ENCODE measurements around the gene SMIM33. TPM values are rescaled to one million over a fixed set of nuclear protein-coding genes. Genes with fewer than 3 reads are reported as not detected.
A peak's percentile ranks its signal among the peaks of the same experiment; 100 is the strongest.
"Not testable (repeated sequence)": the region's sequence is repeated elsewhere in the genome, so short reads cannot be mapped to it uniquely, and the experiment has no call there.

Gene SMIM33
- total and polyA plus RNA-seq, 9 of the 15 experiments (the other 6 are each of a cell fraction or from before 2014, with no cell fraction given) = not detected

GRCh38 chr5:139501381-139501780 lies 30.6 kb downstream of the SMIM33 start:
- H3K27me3 ChIP-seq (ENCODE audit: control insufficient read depth in 2 of 2, insufficient read depth in 2 of 2, low read length in 2 of 2) = no peaks in the 10 kb centered on the region
- ATAC-seq = no peak
- TF ChIP-seq ZNF507 (tag; conservative IDR thresholded peaks at IDR 0.05) (no peak), ZNF586 (CRISPR knock-in tag; conservative IDR thresholded peaks at IDR 0.05) (no peak), ARID2 (IDR thresholded peaks at IDR 0.05) (no peak), EGR1 (conservative IDR thresholded peaks at IDR 0.05) (no peak)
- no peak overlapping the region for H2AFZ ChIP-seq (ENCODE audit: low read depth, low read length)
- BruUV-seq (replicated peaks) = no TSS peak
- no peaks in the 10 kb centered on the region for H3K9me1 ChIP-seq (ENCODE audit: control insufficient read depth, insufficient read depth, low read length)
- peaks cover 5% of the 10 kb centered on the region for H3K9me3 ChIP-seq (replicated peaks; ENCODE audit: control insufficient read depth, insufficient read depth, low read depth, low read length)
- peaks cover 33% of the 10 kb centered on the region for H3K79me2 ChIP-seq (ENCODE audit: control insufficient read depth, insufficient read depth, low read length)
- H3K4me2 ChIP-seq (ENCODE audit: insufficient read depth, low read length) = no peak overlapping the region
- no peak overlapping the region for H3K4me3 ChIP-seq
- no peaks in the 10 kb centered on the region for H4K20me1 ChIP-seq (replicated peaks; ENCODE audit: control insufficient read depth, insufficient read depth, low read length)
- H3K36me3 ChIP-seq (ENCODE audit: control insufficient read depth, insufficient read depth, low read length) = peaks cover 2% of the 10 kb centered on the region; the same call in 1 of the 3 replicates
- peaks cover 0 to 2% of the 10 kb centered on the region in 2 experiments; a peak in 2 of 5 replicates for H3K4me1 ChIP-seq (replicated peaks in 1 of 2; ENCODE audit: control insufficient read depth in 2 of 2, insufficient read depth in 2 of 2, low read length in 2 of 2)
- intact Hi-C loops (cut with micrococcal nuclease) (no loop called here), in situ Hi-C loops (cut with MboI) (no loop called here)
- FAIRE-seq = no peak
- no peak overlapping the region for H3K9ac ChIP-seq (ENCODE audit: insufficient read depth in 1 of 2, low read depth in 2 of 2, low read length in 2 of 2)
- WGBS (ENCODE audit: insufficient coverage, low coverage, missing lambda C conversion rate) = 68% methylated on average over 4 of the region's 4 CpGs
- no peak for DNase-seq (ENCODE audit: extremely low read depth in 1 of 4, low spot score in 3 of 4)
- POLR2A ChIA-PET = interaction anchor here (1.9 kb wide), 1 partner anchor 26 kb away, joined by 6 read pairs; no protein-coding TSS in a partner anchor
- CTCF ChIA-PET (ENCODE audit: low intra/inter-chr PET ratio) = interaction anchor here (0.6 kb wide), 1 partner anchor 76 kb away, joined by 3 read pairs; no protein-coding TSS in a partner anchor
- H3K27ac ChIP-seq (ENCODE audit: extremely low read depth, low read depth, low read length) = no peak overlapping the region

- Histone ChIP-seq H3K4me2 (ENCODE audit: insufficient read depth, low read length) (peak overlapping the region; percentile 85), H2AFZ (ENCODE audit: low read depth, low read length) (peak overlapping the region; percentile 82), H3K9ac (ENCODE audit: insufficient read depth in 1 of 2, low read depth in 2 of 2, low read length in 2 of 2) (peak overlapping the region; percentile 86 to 89; a peak in 3 of 4 replicates), H3K79me2 (ENCODE audit: control insufficient read depth, insufficient read depth, low read length) (peaks cover 36% of the 10 kb centered on the region), H3K27ac (ENCODE audit: extremely low read depth, low read depth, low read length) (peak overlapping the region; percentile 82), H3K4me3 (peak overlapping the region; percentile 61)
- intact Hi-C loops (cut with micrococcal nuclease) = loop anchor here (2.0 kb wide), 1 partner anchor 20 kb away; the partner anchor contains the start of gene STING1
- WGBS (ENCODE audit: insufficient coverage, low coverage, missing lambda C conversion rate) = 20% methylated on average over 15 of the region's 15 CpGs
- H4K20me1 ChIP-seq (replicated peaks; ENCODE audit: control insufficient read depth, insufficient read depth, low read length); CTCF ChIA-PET (ENCODE audit: low intra/inter-chr PET ratio); in situ Hi-C loops (cut with MboI); H3K4me1 ChIP-seq (replicated peaks in 1 of 2; ENCODE audit: control insufficient read depth in 2 of 2, insufficient read depth in 2 of 2, low read length in 2 of 2); H3K9me1 ChIP-seq (ENCODE audit: control insufficient read depth, insufficient read depth, low read length); H3K9me3 ChIP-seq (replicated peaks; ENCODE audit: control insufficient read depth, insufficient read depth, low read depth, low read length); H3K27me3 ChIP-seq (ENCODE audit: control insufficient read depth in 2 of 2, insufficient read depth in 2 of 2, low read length in 2 of 2); H3K36me3 ChIP-seq (ENCODE audit: control insufficient read depth, insufficient read depth, low read length): not testable (repeated sequence)
- POLR2A ChIA-PET = interaction anchor here (0.6 to 2.6 kb wide), 28 partner anchors 8 to 502 kb away, joined by 3 to 24 read pairs (median 4); partner anchors contain the start of genes DNAJC18, ECSCR and STING1
- TSS peak; percentile 94 for BruUV-seq (replicated peaks)
- ATAC-seq = peak; percentile 80
- peak; percentile 89 for FAIRE-seq
- DNase-seq (ENCODE audit: extremely low read depth in 1 of 4, low spot score in 3 of 4) = peak in 1 of 4 experiments; percentile 70
- peak; percentile 99 for TF ChIP-seq MTA3 (IDR thresholded peaks at IDR 0.05; ENCODE audit: borderline replicate concordance)
- TF ChIP-seq, protein P1, sequence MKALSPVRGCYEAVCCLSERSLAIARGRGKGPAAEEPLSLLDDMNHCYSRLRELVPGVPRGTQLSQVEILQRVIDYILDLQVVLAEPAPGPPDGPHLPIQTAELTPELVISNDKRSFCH (CRISPR knock-in tag; IDR thresholded peaks at IDR 0.05) = not testable (repeated sequence)
- TF ChIP-seq, protein P1 (tag; IDR thresholded peaks at IDR 0.05) = 0 out of 2 replicates have a peak, but pooled peaks have one; percentile 35
- 0 out of 2 replicates have a peak, but pooled peaks have one; percentile 59 for TF ChIP-seq ZBTB17 (CRISPR knock-in tag; IDR thresholded peaks at IDR 0.05)
- 0 out of 4 replicates have a peak, but pooled peaks of 1 of the 2 experiments have one; percentile 23 for TF ChIP-seq HDAC1 (IDR thresholded peaks at IDR 0.05)
- TF ChIP-seq NFIC (IDR thresholded peaks at IDR 0.05) = peak; percentile 35; the same call in 1 of the 2 replicates
- TF ChIP-seq ZNF586 (CRISPR knock-in tag; conservative IDR thresholded peaks at IDR 0.05) = 0 out of 2 replicates have a peak, but pooled peaks have one; percentile 35
- TF ChIP-seq MAFK (IDR thresholded peaks at IDR 0.05; ENCODE audit: low read length) = peak; percentile 59
- TF ChIP-seq HDAC3 (IDR thresholded peaks at IDR 0.05; ENCODE audit: borderline replicate concordance, partially characterized antibody) = peak; percentile 30
- peak; percentile 50; the same call in 1 of the 2 replicates for TF ChIP-seq ZFP1 (CRISPR knock-in tag; IDR thresholded peaks at IDR 0.05)
These were observed 32.4 kb downstream of the SMIM33 start for GRCh38 chr5:139503036-139503817.

Data from K562 (cell line).